MM.1S (cell line): ENCODE results near the gene CDX2.

Source experiments
- CTCF ChIP-seq: fragments of 300-600 bp; sonication (generic); IDR thresholded peaks from 2 replicates; pipeline ENCODE4 v1.5.1; 2016; ENCODE audit warnings: antibody characterized with exemption, low read length, mixed read lengths
- EZH2 ChIP-seq: fragments of 300-600 bp; sonication (generic); optimal IDR thresholded peaks from 2 replicates; pipeline ENCODE3; 2017; ENCODE audit warnings: low read depth, mild to moderate bottlenecking, antibody characterized with exemption, low read length, mixed read lengths

- no peak for TF ChIP-seq CTCF
- TF ChIP-seq EZH2, result no peak
Measured at GRCh38 chr13:27925220-27925991, 43.7 kb downstream of the CDX2 start.
